Epithelial cell of alveolus of lung (primary cell): ENCODE results near the gene DLK2. TPM values are rescaled to one million over a fixed set of nuclear protein-coding genes. Genes with fewer than 3 reads are reported as not detected.

Experiments
- total RNA-seq: library from RNA; depleted of rRNA; stranded (reverse); fragments of >200 nt; gene quantifications from 2 replicates; pipeline ENCODE4 v1.2.1, GENCODE V29; 2015

The DLK2 gene
- 1.0 and 1.8 TPM in 2 replicates for total RNA-seq

GRCh38 chr6:43455531-43456428 lies at the start of gene DLK2:
DLK2 (minus strand) TSS chr6:43455548; CDS start chr6:43454825, 723 bp downstream.

DNA sequence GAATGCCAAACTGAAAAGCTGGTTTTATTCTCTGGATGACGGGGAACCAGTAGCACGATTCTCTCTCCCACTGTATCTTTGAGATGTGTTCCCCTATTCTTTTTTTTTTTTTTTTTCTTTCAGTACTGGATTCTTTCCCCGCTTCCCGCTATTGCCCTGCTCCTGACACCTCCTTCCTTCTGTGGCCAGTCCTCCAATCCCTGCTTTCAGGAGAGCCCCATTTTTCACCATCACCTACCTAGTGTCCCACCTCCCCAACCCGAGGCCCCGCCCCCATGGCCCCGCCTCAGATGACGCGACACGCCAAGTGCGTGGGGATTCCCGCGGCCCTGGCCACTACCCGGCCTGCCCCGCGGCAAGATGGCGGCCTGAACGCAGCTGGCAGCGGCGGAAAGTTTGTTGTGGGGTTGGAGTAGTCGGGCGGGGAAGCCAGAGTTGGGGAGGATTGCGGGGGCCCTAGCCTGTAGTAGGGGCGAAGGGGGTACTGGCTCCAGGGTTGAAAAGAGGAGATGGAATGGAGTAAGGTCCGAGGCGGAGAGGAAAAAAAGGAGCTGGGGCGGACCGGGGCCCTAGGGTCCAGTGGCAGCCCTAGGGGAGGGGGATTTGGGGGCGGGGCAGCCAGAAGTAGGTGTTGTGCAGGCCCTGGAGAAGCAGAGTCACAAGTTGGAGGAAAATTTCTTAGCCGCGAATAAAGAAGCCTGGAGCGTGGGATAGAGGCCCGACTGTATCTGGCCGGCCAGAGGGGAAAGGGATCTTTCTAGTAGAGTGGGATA lies 22.1 kb upstream of the DLK2 start, which contains the start of gene TJAP1:
TSS of gene TJAP1 (plus strand) at position 336 of the 773 bp plus-strand sequence. CDS start 21,432 bp downstream, outside the sequence.

DNA sequence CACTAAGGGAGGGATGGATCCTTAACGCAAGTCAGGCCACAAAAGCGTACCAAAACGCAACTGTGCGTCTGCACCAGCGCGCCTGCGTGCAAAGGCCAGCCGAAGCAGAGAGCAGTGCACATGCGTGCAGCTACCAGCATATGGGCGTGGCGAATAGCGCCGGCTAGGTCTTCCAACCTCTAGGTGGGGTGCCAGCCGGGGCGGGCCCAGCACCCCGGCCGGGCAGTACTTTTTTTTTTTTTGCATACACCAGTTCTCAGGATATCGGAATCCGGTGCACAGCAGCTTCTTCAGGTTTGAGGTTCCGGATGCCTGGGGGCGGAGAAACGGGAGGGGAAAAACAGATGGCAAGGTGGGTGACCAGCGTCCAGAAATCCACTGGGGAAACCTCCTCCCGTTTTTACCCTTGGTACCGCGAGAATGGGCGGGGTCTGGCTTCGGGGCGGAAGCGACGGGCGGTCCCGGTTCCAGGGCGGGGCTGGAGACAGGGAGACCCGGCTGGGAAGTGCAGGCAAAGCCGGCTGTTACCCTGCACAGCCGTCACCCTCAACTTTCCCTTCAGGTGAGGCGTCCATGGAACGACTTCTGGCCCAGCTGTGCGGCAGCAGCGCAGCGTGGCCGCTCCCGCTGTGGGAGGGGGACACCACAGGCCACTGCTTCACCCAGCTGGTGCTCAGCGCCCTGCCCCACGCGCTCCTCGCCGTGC lies 27.8 kb downstream of the DLK2 start, which contains the start of gene ABCC10:
TSS of gene ABCC10 (plus strand) at position 136 of the 706 bp plus-strand sequence. CDS start at position 574, 438 bp downstream.

Other genes starting within 250 kb of the DLK2 start
- 103 and 117 TPM in 2 replicates for gene DNPH1, start 226.1 kb downstream of the DLK2 start, total RNA-seq
- not detected in 2 replicates for gene TTBK1, start 212.1 kb downstream of the DLK2 start, total RNA-seq
- gene SLC22A7, start 157.3 kb downstream of the DLK2 start, total RNA-seq, result not detected in 2 replicates
- not detected in 2 replicates for gene CRIP3, start 146.7 kb downstream of the DLK2 start, total RNA-seq
- gene ZNF318, start 85.9 kb downstream of the DLK2 start, total RNA-seq, result 7.0 and 13.6 TPM in 2 replicates
- gene ABCC10, start 28.0 kb downstream of the DLK2 start, total RNA-seq, result 16.8 and 17.6 TPM in 2 replicates
- gene TJAP1, start 22.0 kb upstream of the DLK2 start, total RNA-seq, result 16.0 and 23.8 TPM in 2 replicates
- 0.39 TPM in 1 of 2 replicates, not detected in the other for gene LRRC73, start 54.8 kb upstream of the DLK2 start, total RNA-seq
- 146 and 163 TPM in 2 replicates for gene YIPF3, start 61.4 kb upstream of the DLK2 start, total RNA-seq
- 23.4 and 25.1 TPM in 2 replicates for gene POLR1C, start 61.5 kb upstream of the DLK2 start, total RNA-seq
- gene XPO5, start 120.5 kb upstream of the DLK2 start, total RNA-seq, result 10.4 and 23.9 TPM in 2 replicates
- 12.3 and 16.8 TPM in 2 replicates for gene POLH, start 120.6 kb upstream of the DLK2 start, total RNA-seq
- gene GTPBP2, start 173.7 kb upstream of the DLK2 start, total RNA-seq, result 33.4 and 55.9 TPM in 2 replicates
- gene MAD2L1BP, start 180.3 kb upstream of the DLK2 start, total RNA-seq, result 32.9 and 57.9 TPM in 2 replicates
- 0.24 and 0.78 TPM in 2 replicates for gene RSPH9, start 189.5 kb upstream of the DLK2 start, total RNA-seq
- 53.0 and 58.9 TPM in 2 replicates for gene MRPS18A, start 232.2 kb upstream of the DLK2 start, total RNA-seq